Keratinocyte (primary cell): ENCODE measurements around the gene ADH6.

Experiments
- EZH2 ChIP-seq: IDR thresholded peaks from one replicate; pipeline ENCODE4 v1.6.1; 2012; ENCODE audit warnings: inconsistent platforms, mild to moderate bottlenecking, low read length, moderate library complexity
- TF ChIP-seq, protein P1 (sequence below), 3 experiments: IDR thresholded peaks in 1 of 3; conservative IDR thresholded peaks in 1 of 3; optimal IDR thresholded peaks in 1 of 3; 2 replicates in 2 of 3; 3 replicates in 1 of 3; pipeline versions ENCODE3 to v1.5.1; 2011; ENCODE audit warnings: low read length in 3 of 3, mild to moderate bottlenecking in 3 of 3, moderate library complexity in 2 of 3, control low read depth in 1 of 3, inconsistent platforms in 1 of 3; ENCODE audit not compliant: insufficient read depth in 2 of 3; ENCODE audit errors: extremely low read depth in 1 of 3

DNA sequence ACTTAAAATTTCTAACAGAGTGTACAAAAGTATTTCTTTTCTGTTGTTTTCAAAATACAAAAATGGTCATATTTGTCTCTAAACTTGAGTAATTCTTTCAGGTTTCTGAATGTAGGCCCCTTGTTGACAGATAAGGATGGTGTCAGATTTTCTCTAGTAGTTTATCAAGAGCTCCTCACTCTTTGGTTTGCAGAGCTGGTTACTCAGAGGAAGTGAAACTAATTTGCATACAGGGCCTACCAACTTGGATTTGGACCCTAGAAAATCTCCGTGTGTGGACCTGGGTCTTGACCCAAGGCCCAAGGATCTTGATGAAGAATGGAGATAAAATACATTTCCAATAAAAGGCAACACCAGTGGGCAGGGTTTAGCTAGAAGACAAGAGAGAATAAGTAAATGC is 433 bp upstream of the ADH6 start:
- TF ChIP-seq, protein P1, sequence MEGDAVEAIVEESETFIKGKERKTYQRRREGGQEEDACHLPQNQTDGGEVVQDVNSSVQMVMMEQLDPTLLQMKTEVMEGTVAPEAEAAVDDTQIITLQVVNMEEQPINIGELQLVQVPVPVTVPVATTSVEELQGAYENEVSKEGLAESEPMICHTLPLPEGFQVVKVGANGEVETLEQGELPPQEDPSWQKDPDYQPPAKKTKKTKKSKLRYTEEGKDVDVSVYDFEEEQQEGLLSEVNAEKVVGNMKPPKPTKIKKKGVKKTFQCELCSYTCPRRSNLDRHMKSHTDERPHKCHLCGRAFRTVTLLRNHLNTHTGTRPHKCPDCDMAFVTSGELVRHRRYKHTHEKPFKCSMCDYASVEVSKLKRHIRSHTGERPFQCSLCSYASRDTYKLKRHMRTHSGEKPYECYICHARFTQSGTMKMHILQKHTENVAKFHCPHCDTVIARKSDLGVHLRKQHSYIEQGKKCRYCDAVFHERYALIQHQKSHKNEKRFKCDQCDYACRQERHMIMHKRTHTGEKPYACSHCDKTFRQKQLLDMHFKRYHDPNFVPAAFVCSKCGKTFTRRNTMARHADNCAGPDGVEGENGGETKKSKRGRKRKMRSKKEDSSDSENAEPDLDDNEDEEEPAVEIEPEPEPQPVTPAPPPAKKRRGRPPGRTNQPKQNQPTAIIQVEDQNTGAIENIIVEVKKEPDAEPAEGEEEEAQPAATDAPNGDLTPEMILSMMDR (optimal IDR thresholded peaks at IDR 0.05 in 1 of 3, IDR thresholded peaks at IDR 0.05 in 1 of 3, conservative IDR thresholded peaks at IDR 0.05 in 1 of 3; ENCODE audit: extremely low read depth in 1 of 3, insufficient read depth in 2 of 3, low read length in 3 of 3) = no peak
- TF ChIP-seq EZH2 = no peak
